ENCODE measurements around the gene SLC41A1. TPM values are rescaled to one million over a fixed set of nuclear protein-coding genes. Genes with fewer than 3 reads are reported as not detected.

SLC41A1 gene
- total and polyA plus RNA-seq, 12 donors, result 97.0 to 566 (median 303) TPM

DNA sequence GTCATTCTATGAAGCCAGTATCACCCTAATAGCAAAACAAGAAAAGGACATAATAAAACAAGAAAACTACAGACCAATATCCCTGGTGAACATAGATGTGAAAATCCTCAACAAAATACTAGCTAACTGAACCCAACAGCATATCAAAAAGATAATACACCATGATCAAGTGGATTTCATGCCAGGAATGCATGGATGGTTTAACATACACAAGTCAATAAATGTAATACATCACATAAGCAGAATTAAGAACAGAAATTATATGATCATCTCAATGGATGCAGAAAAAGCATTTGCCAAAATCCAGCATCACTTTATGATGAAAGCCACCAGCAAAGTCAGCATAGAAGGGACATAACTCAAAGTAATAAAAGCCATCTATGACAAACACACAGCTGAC is 43.4 kb upstream of the SLC41A1 start:
- Histone ChIP-seq H3K27ac (no peak overlapping the region), H3K4me1 (no peaks in the 10 kb centered on the region), H3K4me3 (no peak overlapping the region), H3K36me3 (no peaks in the 10 kb centered on the region), H3K9me3 (peaks cover 0 to 20% (median 4%) of the 10 kb centered on the region in 11 donors), H3K27me3 (no peaks in the 10 kb centered on the region)
- intact Hi-C loops (cut with DNase I), result no loop called here
- DNase-seq (no peak), ATAC-seq (no peak)
- TF ChIP-seq, protein P1, sequence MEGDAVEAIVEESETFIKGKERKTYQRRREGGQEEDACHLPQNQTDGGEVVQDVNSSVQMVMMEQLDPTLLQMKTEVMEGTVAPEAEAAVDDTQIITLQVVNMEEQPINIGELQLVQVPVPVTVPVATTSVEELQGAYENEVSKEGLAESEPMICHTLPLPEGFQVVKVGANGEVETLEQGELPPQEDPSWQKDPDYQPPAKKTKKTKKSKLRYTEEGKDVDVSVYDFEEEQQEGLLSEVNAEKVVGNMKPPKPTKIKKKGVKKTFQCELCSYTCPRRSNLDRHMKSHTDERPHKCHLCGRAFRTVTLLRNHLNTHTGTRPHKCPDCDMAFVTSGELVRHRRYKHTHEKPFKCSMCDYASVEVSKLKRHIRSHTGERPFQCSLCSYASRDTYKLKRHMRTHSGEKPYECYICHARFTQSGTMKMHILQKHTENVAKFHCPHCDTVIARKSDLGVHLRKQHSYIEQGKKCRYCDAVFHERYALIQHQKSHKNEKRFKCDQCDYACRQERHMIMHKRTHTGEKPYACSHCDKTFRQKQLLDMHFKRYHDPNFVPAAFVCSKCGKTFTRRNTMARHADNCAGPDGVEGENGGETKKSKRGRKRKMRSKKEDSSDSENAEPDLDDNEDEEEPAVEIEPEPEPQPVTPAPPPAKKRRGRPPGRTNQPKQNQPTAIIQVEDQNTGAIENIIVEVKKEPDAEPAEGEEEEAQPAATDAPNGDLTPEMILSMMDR (IDR thresholded peaks at IDR 0.05), result no peak

DNA sequence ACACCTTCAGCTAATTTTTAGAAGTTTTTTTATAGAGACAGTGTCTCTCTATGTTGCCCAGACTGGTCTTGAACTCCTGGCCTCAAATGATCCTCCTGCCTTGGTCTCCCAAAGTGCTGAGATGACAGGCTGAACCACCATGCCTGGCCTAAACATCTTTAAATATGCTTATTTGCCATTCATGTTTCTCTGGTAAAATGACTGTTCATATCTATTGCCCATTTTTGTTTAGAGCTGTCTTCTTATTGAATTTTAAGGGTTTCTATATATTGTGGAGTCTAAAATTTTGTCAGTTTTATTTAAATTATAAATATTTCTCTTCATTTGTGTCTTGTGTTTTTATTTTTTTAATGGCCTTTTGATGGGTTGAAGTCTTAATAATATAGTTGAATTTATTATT is 40.0 kb upstream of the SLC41A1 start:
- peaks cover 0 to 20% (median 4%) of the 10 kb centered on the region in 11 donors for H3K9me3 ChIP-seq
- TF ChIP-seq, protein P1 (IDR thresholded peaks at IDR 0.05), result no peak
- no peak for DNase-seq
- no peak for ATAC-seq
- H3K4me1 ChIP-seq, result peaks cover 0 to 9% (median 0%) of the 10 kb centered on the region in 9 donors
- H3K27ac ChIP-seq, result no peak overlapping the region
- H3K4me3 ChIP-seq, result no peak overlapping the region
- intact Hi-C loops (cut with DNase I), result no loop called here
- H3K36me3 ChIP-seq, result no peaks in the 10 kb centered on the region
- H3K27me3 ChIP-seq, result peaks cover 0 to 9% (median 0%) of the 10 kb centered on the region in 7 donors

DNA sequence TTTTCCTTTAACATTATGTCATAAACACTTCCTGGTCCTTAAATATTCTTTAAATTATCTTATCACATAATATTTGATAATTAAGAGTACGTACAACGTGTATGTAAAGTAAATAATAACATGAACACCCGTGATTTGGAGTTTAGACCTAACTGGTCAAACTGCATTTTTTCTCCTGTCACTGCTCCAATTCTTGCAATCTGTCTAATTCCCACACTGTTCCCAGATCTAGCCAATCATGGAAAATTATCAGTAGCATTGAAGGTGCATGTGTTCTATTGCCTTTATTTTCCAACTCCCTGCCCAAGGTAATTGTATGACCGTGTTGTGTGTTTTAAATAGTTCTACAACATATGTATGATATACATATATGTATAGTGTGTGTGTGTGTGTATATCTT is 39.0 kb upstream of the SLC41A1 start:
- DNase-seq (no peak), ATAC-seq (no peak)
- Histone ChIP-seq H3K4me1 (peaks cover 0 to 9% (median 0%) of the 10 kb centered on the region in 9 donors), H3K4me3 (no peak overlapping the region), H3K27ac (no peak overlapping the region), H3K36me3 (no peaks in the 10 kb centered on the region), H3K9me3 (peaks cover 0 to 20% (median 4%) of the 10 kb centered on the region in 11 donors), H3K27me3 (peaks cover 0 to 9% (median 0%) of the 10 kb centered on the region in 7 donors)
- TF ChIP-seq, protein P1 (IDR thresholded peaks at IDR 0.05), result no peak
- 82 to 88% methylated on average over 4 of the region's 4 CpGs for WGBS, 2 donors
- intact Hi-C loops (cut with DNase I), result no loop called here

DNA sequence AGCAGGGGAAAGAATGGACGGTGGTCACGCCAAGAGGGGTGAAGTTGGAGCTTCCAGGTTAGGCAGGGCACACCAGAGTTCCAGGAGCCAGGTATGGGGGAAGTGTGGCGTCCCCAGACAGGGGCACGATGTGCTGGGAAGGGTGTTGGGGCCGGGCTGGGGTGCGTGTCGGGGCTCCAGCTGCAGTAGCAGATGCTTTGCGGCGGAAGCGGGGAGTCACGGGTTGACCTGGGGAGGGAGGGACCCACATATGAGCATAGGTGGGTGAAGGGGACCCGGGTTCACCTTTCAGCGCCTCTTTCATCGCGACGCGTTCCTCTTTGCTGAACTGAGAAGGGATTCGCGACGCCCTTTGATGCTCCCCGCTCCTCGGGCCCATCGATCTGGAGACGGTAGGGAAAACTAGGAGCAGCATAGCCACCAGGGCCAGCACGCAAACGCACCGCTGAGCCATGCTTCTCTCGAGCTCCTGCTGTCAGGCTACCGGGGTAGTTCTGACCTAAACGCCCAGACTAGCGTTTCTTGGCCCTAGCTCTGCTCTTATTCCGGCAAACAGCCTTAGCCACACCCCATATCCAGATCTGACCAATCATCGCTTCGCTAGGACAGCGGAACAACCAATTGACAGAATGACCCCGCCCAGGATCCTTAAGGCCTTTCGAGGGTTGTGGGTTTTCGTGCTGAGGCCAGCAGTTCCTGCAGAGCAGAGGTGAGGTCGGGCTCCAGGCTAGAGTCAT is 36.8 kb upstream of the SLC41A1 start, which contains the start of gene PM20D1:
Gene PM20D1, minus strand, starts transcription at position 514 of the 737 bp plus-strand sequence. Its CDS starts 60 bp downstream, at position 454.
- H3K4me3 ChIP-seq, result peak within 1 kb of the TSS; percentile 10 to 62 (median 50)
- peak; percentile 92 to 100 (median 98) for ATAC-seq

More for the DNA sequence above, 36.8 kb upstream of the SLC41A1 start, which contains the start of gene PM20D1:
- H3K27ac ChIP-seq, result peak within 1 kb of the TSS in 3 of 10 donors; percentile 34 to 52 (median 51)
- peaks cover 0 to 10% (median 4%) of the 10 kb centered on the region in 11 donors for H3K9me3 ChIP-seq
- 55 to 56% methylated on average over 39 of the region's 39 CpGs for WGBS, 2 donors
- TF ChIP-seq, protein P1 (IDR thresholded peaks at IDR 0.05), result no peak
- peak; percentile 56 to 94 for DNase-seq
- H3K27me3 ChIP-seq, result peaks cover 0 to 9% (median 0%) of the 10 kb centered on the region in 7 donors
- peaks cover 0 to 9% (median 0%) of the 10 kb centered on the region in 9 donors for H3K4me1 ChIP-seq
- intact Hi-C loops (cut with DNase I), result no loop called here
- H3K36me3 ChIP-seq, result no peaks in the 10 kb centered on the region
